ENCODE data around the gene WBP1L. TPM values are rescaled to one million over a fixed set of nuclear protein-coding genes. Genes with fewer than 3 reads are reported as not detected.

WBP1L gene
- total and polyA plus RNA-seq, 8 donors, result 15.1 to 140 (median 30.5) TPM

- 70 to 85% (median 83%) methylated on average over 7 of the region's 7 CpGs for WGBS, 5 donors
- H3K4me1 ChIP-seq, result peaks cover 22 to 66% (median 44%) of the 10 kb centered on the region in 4 donors
- TF ChIP-seq EP300 (IDR thresholded peaks at IDR 0.05) (no peak), POLR2AphosphoS5 (IDR thresholded peaks at IDR 0.05) (no peak), CTCF (IDR thresholded peaks at IDR 0.05) (no peak), POLR2A (IDR thresholded peaks at IDR 0.05) (no peak)
- H3K27ac ChIP-seq, result peak overlapping the region in 2 of 5 donors; percentile 4 to 65
- intact Hi-C loops (cut with DNase I; ENCODE audit: low total_unique reads), result no loop called here
- no peak overlapping the region for H3K4me3 ChIP-seq
- no peaks in the 10 kb centered on the region for H3K9me3 ChIP-seq
- peaks cover 0 to 17% (median 7%) of the 10 kb centered on the region in 4 donors for H3K36me3 ChIP-seq
- no peaks in the 10 kb centered on the region for H3K27me3 ChIP-seq
- no peak for DNase-seq
Measured at GRCh38 chr10:102762401-102763015, 18.8 kb downstream of the WBP1L start.

- Histone ChIP-seq H3K9me3 (no peaks in the 10 kb centered on the region), H3K4me1 (peaks cover 22 to 71% (median 46%) of the 10 kb centered on the region in 4 donors), H3K36me3 (peaks cover 0 to 17% (median 7%) of the 10 kb centered on the region in 4 donors), H3K27me3 (no peaks in the 10 kb centered on the region), H3K4me3 (no peak overlapping the region), H3K27ac (peak overlapping the region in 2 of 5 donors; percentile 4 to 65)
- DNase-seq, result no peak
- whole genome bisulfite sequencing, 5 donors, result 80 to 93% (median 85%) methylated on average over 7 of the region's 7 CpGs
- no peak for TF ChIP-seq POLR2A (IDR thresholded peaks at IDR 0.05)
- TF ChIP-seq EP300 (IDR thresholded peaks at IDR 0.05), result no peak
- TF ChIP-seq POLR2AphosphoS5 (IDR thresholded peaks at IDR 0.05), result no peak
- intact Hi-C loops (cut with DNase I; ENCODE audit: low total_unique reads), result no loop called here
Measured at GRCh38 chr10:102763037-102763607, 19.4 kb downstream of the WBP1L start.

GRCh38 chr10:102764470-102765161 lies 20.9 kb downstream of the WBP1L start:
- H3K4me1 ChIP-seq, result peaks cover 25 to 67% (median 49%) of the 10 kb centered on the region in 4 donors
- H3K27ac ChIP-seq, result peak overlapping the region in 3 of 5 donors; percentile 8 to 65 (median 27)
- H3K9me3 ChIP-seq, result no peaks in the 10 kb centered on the region
- H3K36me3 ChIP-seq, result peaks cover 0 to 17% (median 7%) of the 10 kb centered on the region in 4 donors
- TF ChIP-seq EP300 (IDR thresholded peaks at IDR 0.05) (no peak), POLR2AphosphoS5 (IDR thresholded peaks at IDR 0.05) (no peak), POLR2A (IDR thresholded peaks at IDR 0.05) (no peak), CTCF (IDR thresholded peaks at IDR 0.05) (no peak)
- H3K4me3 ChIP-seq, result no peak overlapping the region
- WGBS, 5 donors, result 72 to 82% (median 78%) methylated on average over 6 of the region's 6 CpGs
- DNase-seq, result no peak
- no peaks in the 10 kb centered on the region for H3K27me3 ChIP-seq
- intact Hi-C loops (cut with DNase I; ENCODE audit: low total_unique reads), result no loop called here

- no peak overlapping the region for H3K4me3 ChIP-seq
- no peaks in the 10 kb centered on the region for H3K27me3 ChIP-seq
- peaks cover 32 to 72% (median 54%) of the 10 kb centered on the region in 4 donors for H3K4me1 ChIP-seq
- H3K9me3 ChIP-seq, result no peaks in the 10 kb centered on the region
- TF ChIP-seq POLR2AphosphoS5 (IDR thresholded peaks at IDR 0.05), result no peak
- H3K36me3 ChIP-seq, result peaks cover 0 to 17% (median 7%) of the 10 kb centered on the region in 4 donors
- intact Hi-C loops (cut with DNase I; ENCODE audit: low total_unique reads), result no loop called here
- 73 to 89% (median 77%) methylated on average over 7 of the region's 7 CpGs for WGBS, 5 donors
- DNase-seq, result no peak
- peak overlapping the region in 1 of 5 donors; percentile 65 for H3K27ac ChIP-seq
Measured at GRCh38 chr10:102765336-102765735, 21.6 kb downstream of the WBP1L start.

GRCh38 chr10:102767428-102768160 lies 23.8 kb downstream of the WBP1L start:
- no peaks in the 10 kb centered on the region for H3K27me3 ChIP-seq
- TF ChIP-seq CTCF (IDR thresholded peaks at IDR 0.05) (no peak), POLR2AphosphoS5 (IDR thresholded peaks at IDR 0.05) (no peak), EP300 (IDR thresholded peaks at IDR 0.05) (no peak), POLR2A (IDR thresholded peaks at IDR 0.05) (no peak)
- peaks cover 37 to 80% (median 63%) of the 10 kb centered on the region in 4 donors for H3K4me1 ChIP-seq
- peaks cover 0 to 17% (median 7%) of the 10 kb centered on the region in 4 donors for H3K36me3 ChIP-seq
- no peaks in the 10 kb centered on the region for H3K9me3 ChIP-seq
- intact Hi-C loops (cut with DNase I; ENCODE audit: low total_unique reads), result no loop called here
- 85 to 94% (median 91%) methylated on average over 9 of the region's 9 CpGs for WGBS, 5 donors
- peak overlapping the region in 1 of 5 donors; percentile 11 for H3K27ac ChIP-seq
- no peak for DNase-seq
- H3K4me3 ChIP-seq, result no peak overlapping the region

All from stomach (tissue), 9 donors.